Loucy (cell line): ENCODE measurements around the gene BRD9.
"Not testable (repeated sequence)": the region's sequence is repeated elsewhere in the genome, so short reads cannot be mapped to it uniquely, and the experiment has no call there.

Experiments used
- EZH2phosphoT487 ChIP-seq: fragments of 200-600 bp; IDR thresholded peaks from 2 replicates; pipeline ENCODE4 v1.6.1; 2018; ENCODE audit warnings: antibody characterized with exemption, mild to moderate bottlenecking, moderate library complexity, borderline replicate concordance
- TF ChIP-seq, protein P1 (sequence below): fragments of 200-600 bp; sonication (generic); conservative IDR thresholded peaks from 2 replicates; pipeline ENCODE4 v1.5.1; 2014; ENCODE audit warnings: mild to moderate bottlenecking, antibody characterized with exemption, low read length

DNA sequence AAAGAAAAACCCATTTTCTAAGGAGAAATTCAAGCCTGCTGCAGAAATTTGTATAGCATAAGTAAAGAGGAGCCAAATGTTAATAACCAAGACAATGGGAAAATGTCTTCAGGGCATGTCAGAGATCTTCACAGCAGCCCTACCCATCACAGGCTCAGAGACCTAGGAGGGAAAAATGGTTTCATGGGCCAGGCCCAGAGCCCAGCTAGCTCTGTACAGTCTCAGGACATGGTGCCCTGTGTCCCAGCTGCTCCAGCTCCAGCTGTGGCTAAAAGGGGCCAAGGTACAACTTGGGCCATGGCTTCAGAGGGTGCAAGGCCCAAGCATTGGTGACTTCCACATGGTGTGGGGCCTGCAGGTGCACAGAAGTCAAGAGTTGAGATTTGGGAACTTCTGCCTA is 36.6 kb upstream of the BRD9 start:
- TF ChIP-seq, protein P1, sequence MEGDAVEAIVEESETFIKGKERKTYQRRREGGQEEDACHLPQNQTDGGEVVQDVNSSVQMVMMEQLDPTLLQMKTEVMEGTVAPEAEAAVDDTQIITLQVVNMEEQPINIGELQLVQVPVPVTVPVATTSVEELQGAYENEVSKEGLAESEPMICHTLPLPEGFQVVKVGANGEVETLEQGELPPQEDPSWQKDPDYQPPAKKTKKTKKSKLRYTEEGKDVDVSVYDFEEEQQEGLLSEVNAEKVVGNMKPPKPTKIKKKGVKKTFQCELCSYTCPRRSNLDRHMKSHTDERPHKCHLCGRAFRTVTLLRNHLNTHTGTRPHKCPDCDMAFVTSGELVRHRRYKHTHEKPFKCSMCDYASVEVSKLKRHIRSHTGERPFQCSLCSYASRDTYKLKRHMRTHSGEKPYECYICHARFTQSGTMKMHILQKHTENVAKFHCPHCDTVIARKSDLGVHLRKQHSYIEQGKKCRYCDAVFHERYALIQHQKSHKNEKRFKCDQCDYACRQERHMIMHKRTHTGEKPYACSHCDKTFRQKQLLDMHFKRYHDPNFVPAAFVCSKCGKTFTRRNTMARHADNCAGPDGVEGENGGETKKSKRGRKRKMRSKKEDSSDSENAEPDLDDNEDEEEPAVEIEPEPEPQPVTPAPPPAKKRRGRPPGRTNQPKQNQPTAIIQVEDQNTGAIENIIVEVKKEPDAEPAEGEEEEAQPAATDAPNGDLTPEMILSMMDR, result not testable (repeated sequence)
- TF ChIP-seq EZH2phosphoT487, result not testable (repeated sequence)
